HepG2 (cell line): ENCODE data around the gene MVB12A. TPM values are rescaled to one million over a fixed set of nuclear protein-coding genes. Genes with fewer than 3 reads are reported as not detected.

Experiments used
- CENPX ChIP-seq: sonication (generic); formaldehyde crosslinking; IDR thresholded peaks from 2 replicates; pipeline ENCODE4 v1.9.0; 2021; ENCODE audit warnings: mild to moderate bottlenecking, missing genetic modification reagents, moderate library complexity
- CREB1 ChIP-seq, 2 experiments: fragments of 450-650 bp in 1 of 2; IDR thresholded peaks; 2 replicates each; pipeline ENCODE4 v1.6.1; 2016 to 2017; ENCODE audit warnings: control low read depth in 1 of 2, mild to moderate bottlenecking in 1 of 2, missing compliant biosample characterization in 1 of 2, missing genetic modification characterization in 1 of 2
- GLI4 ChIP-seq: sonication (generic); formaldehyde crosslinking; IDR thresholded peaks from 2 replicates; pipeline ENCODE4 v1.5.1; 2020; ENCODE audit warnings: missing genetic modification reagents, mild to moderate bottlenecking, moderate library complexity, borderline replicate concordance
- KDM3A ChIP-seq: IDR thresholded peaks from 2 replicates; pipeline ENCODE4 v1.6.1; 2018; ENCODE audit warnings: low read depth, missing compliant biosample characterization
- KDM5A ChIP-seq: fragments of 200-600 bp; sonication (generic); IDR thresholded peaks from 2 replicates; pipeline ENCODE4 v1.7.0; 2018; ENCODE audit warnings: antibody characterized with exemption, mild to moderate bottlenecking, low read length, borderline replicate concordance
- KLF16 ChIP-seq, 2 experiments: sonication (generic) in 1 of 2; formaldehyde crosslinking in 1 of 2; IDR thresholded peaks; 2 replicates each; pipeline versions ENCODE4 v1.6.1 to v1.8.0; 2016 to 2023; ENCODE audit warnings: missing genetic modification reagents in 2 of 2, missing compliant biosample characterization in 1 of 2
- KMT2A ChIP-seq: sonication (generic); formaldehyde crosslinking; IDR thresholded peaks from 2 replicates; pipeline ENCODE4 v1.4.0; 2020; ENCODE audit warnings: missing genetic modification reagents
- PHF5A ChIP-seq: IDR thresholded peaks from one replicate; pipeline ENCODE4 v1.6.1; 2018; ENCODE audit warnings: low read depth, missing genetic modification reagents; ENCODE audit not compliant: unreplicated experiment
- RFX1 ChIP-seq: fragments of 450-650 bp; IDR thresholded peaks from 2 replicates; pipeline ENCODE4 v1.6.1; 2017
- RFX3 ChIP-seq: IDR thresholded peaks from 2 replicates; pipeline ENCODE4 v1.6.1; 2016; ENCODE audit warnings: missing biosample characterization, missing genetic modification reagents
- RFX5 ChIP-seq: IDR thresholded peaks from 2 replicates; pipeline ENCODE4 v1.6.1; 2011; ENCODE audit warnings: low read depth, low read length, improper control_type of control experiment
- TBX3 ChIP-seq: fragments of 450-650 bp; IDR thresholded peaks from 2 replicates; pipeline ENCODE4 v1.6.1; 2017; ENCODE audit warnings: antibody characterized with exemption, mild to moderate bottlenecking, inconsistent platforms, borderline replicate concordance
- THYN1 ChIP-seq: sonication (generic); formaldehyde crosslinking; IDR thresholded peaks from 2 replicates; pipeline ENCODE4 v1.8.1; 2023; ENCODE audit warnings: low read depth, mild to moderate bottlenecking, moderate library complexity, missing genetic modification reagents, borderline replicate concordance
- ZFX ChIP-seq: sonication (generic); formaldehyde crosslinking; IDR thresholded peaks from 2 replicates; pipeline ENCODE4 v1.4.0; 2020; ENCODE audit warnings: mild to moderate bottlenecking, low read depth, missing genetic modification reagents, moderate library complexity
- ZNF33A ChIP-seq: sonication (generic); formaldehyde crosslinking; IDR thresholded peaks from 2 replicates; pipeline ENCODE4 v1.5.1; 2020; ENCODE audit warnings: missing genetic modification reagents, mild to moderate bottlenecking, moderate library complexity, borderline replicate concordance
- ZNF382 ChIP-seq: sonication (generic); formaldehyde crosslinking; IDR thresholded peaks from 2 replicates; pipeline ENCODE4 v1.5.0; 2020; ENCODE audit warnings: missing genetic modification reagents, mild to moderate bottlenecking, borderline replicate concordance
- ZNF44 ChIP-seq: sonication (generic); formaldehyde crosslinking; IDR thresholded peaks from 2 replicates; pipeline ENCODE4 v1.5.1; 2020; ENCODE audit warnings: mild to moderate bottlenecking, missing genetic modification reagents
- ZNF557 ChIP-seq: sonication (generic); formaldehyde crosslinking; IDR thresholded peaks from 2 replicates; pipeline ENCODE4 v1.4.0; 2020; ENCODE audit warnings: missing genetic modification reagents
- ZNF768 ChIP-seq: sonication (generic); formaldehyde crosslinking; IDR thresholded peaks from 2 replicates; pipeline ENCODE4 v1.4.0; 2020; ENCODE audit warnings: missing genetic modification reagents
- polyA plus RNA-seq, 8 experiments: library from polyadenylated mRNA; depleted of rRNA in 3 of 8; stranded (reverse) in 7 of 8; unstranded in 1 of 8; fragments of >200 nt; fragmentation: Illumina TruSeq in 4 of 8; extraction: Trizol in 4 of 8; gene quantifications; 2 replicates each; pipeline versions ENCODE4 v1.2.1 to v1.2.3, GENCODE V29; 2011 to 2016; ENCODE audit warnings: low read depth in 4 of 8, missing spikeins in 1 of 8, mixed read lengths in 1 of 8; ENCODE audit not compliant: insufficient read depth in 1 of 8
- total RNA-seq, 5 experiments: library from RNA; depleted of rRNA; stranded (reverse); fragments of >200 nt; fragmentation: Illumina TruSeq; extraction: Trizol; gene quantifications; 2 replicates each; pipeline ENCODE4 v1.2.3, GENCODE V29; 2016; ENCODE audit warnings: low read depth in 1 of 5

Gene MVB12A
- total and polyA plus RNA-seq, 2 of the 13 experiments (the other 11 are each of a cell fraction or from before 2014, with no cell fraction given), result 35.7 to 36.1 TPM

- TF ChIP-seq THYN1 (no peak), KDM5A (0 out of 2 replicates have a peak, but pooled peaks have one; percentile 29), KMT2A (no peak), CENPX (no peak), KLF16 (CRISPR knock-in tag; IDR thresholded peaks at IDR 0.05) (no peak), ZNF768 (CRISPR knock-in tag) (no peak), KDM3A (no peak; the same call in 1 of the 2 replicates), TBX3 (no peak), CREB1 (IDR thresholded peaks at IDR 0.05) (no peak), CREB1 (CRISPR knock-in tag; IDR thresholded peaks at IDR 0.05) (no peak), RFX3 (CRISPR knock-in tag) (peak; percentile 86), ZNF557 (CRISPR knock-in tag) (0 out of 2 replicates have a peak, but pooled peaks have one; percentile 31), ZNF44 (no peak), RFX5 (no peak), PHF5A (no peak), RFX1 (peak; percentile 80), GLI4 (CRISPR knock-in tag) (no peak), ZFX (CRISPR knock-in tag) (peak; percentile 77), ZNF33A (CRISPR knock-in tag) (no peak), ZNF382 (CRISPR knock-in tag) (no peak)
Observed at GRCh38 chr19:17469481-17470067, 49.7 kb downstream of the MVB12A start (continued).
